Activated naive CD8-positive, alpha-beta T cell treated with anti-CD3 and anti-CD28 coated beads, Interleukin-2, amount 10 ng/mL, durations not matched to agents 7 days and 5 days (primary cell): ENCODE data around the gene RAPSN. TPM values are rescaled to one million over a fixed set of nuclear protein-coding genes. Genes with fewer than 3 reads are reported as not detected.
"Not testable (repeated sequence)": the region's sequence is repeated elsewhere in the genome, so short reads cannot be mapped to it uniquely, and the experiment has no call there.

ENCODE experiments used
- ATAC-seq: fragments of 150-1000 bp; cut with Tn5 transposase; one replicate; pipeline ENCODE4 v1.10.0; 2021; ENCODE audit warnings: low read depth, moderate library complexity
- POLR2A ChIA-PET: fragments of 350-600 bp; sonication (Branson Sonifier 250); formaldehyde crosslinking; loops from one replicate; lab custom pipeline; 2021; ENCODE audit warnings: antibody characterized with exemption; lab: Charles Lee
- DNase-seq: peaks from one replicate; pipeline ENCODE4 v3.0.0; 2021
- H3K27ac Mint-ChIP-seq: one replicate; pipeline ENCODE4 v1.8.0; 2022; ENCODE audit warnings: mild to moderate bottlenecking, mixed read lengths
- H3K27me3 Mint-ChIP-seq: one replicate; pipeline ENCODE4 v1.8.0; 2022; ENCODE audit warnings: mild to moderate bottlenecking, moderate library complexity, mixed read lengths
- H3K36me3 Mint-ChIP-seq: one replicate; pipeline ENCODE4 v1.8.0; 2021; ENCODE audit warnings: mild to moderate bottlenecking, mixed read lengths
- H3K4me1 Mint-ChIP-seq: one replicate; pipeline ENCODE4 v1.8.0; 2021; ENCODE audit warnings: mixed read lengths
- H3K4me3 Mint-ChIP-seq: one replicate; pipeline ENCODE4 v1.8.0; 2022; ENCODE audit warnings: mild to moderate bottlenecking, moderate library complexity, mixed read lengths
- H3K9me3 Mint-ChIP-seq: one replicate; pipeline ENCODE4 v1.8.0; 2021; ENCODE audit warnings: mixed read lengths
- total RNA-seq, 2 experiments: library from RNA; stranded (reverse); gene quantifications; one replicate each; pipeline ENCODE4 v1.2.3, GENCODE V29; 2021

Gene RAPSN
- total RNA-seq, 2 experiments from 2014 or later, result 0.42 to 0.91 TPM

- no peak overlapping the region for H3K27ac Mint-ChIP-seq
These were observed 29.9 kb upstream of the RAPSN start for GRCh38 chr11:47478651-47479329.

DNA sequence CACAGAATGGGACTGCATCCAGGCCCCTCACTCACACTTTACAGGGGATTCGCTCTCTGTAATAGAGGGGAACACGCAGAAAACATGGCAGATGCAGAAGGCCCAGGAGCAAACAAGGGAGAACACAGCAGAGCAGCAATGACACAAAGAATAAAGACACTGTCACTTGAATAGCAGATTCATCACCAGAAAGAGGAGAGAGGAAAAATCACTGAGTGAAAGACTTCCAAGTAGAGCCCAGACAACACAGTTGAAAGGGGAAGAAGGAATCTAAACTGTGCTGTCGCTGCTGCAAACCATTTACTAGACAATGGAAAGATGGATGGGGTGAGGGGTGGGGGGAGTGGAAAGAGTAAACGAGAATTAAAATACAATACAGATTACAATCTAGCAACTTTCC is 28.8 kb upstream of the RAPSN start:
- Mint-ChIP-seq H3K27me3 (no peaks in the 10 kb centered on the region), H3K4me3 (no peak overlapping the region), H3K27ac (no peak overlapping the region)

More at GRCh38 chr11:47478651-47479329, 29.9 kb upstream of the RAPSN start:
- H3K27me3 Mint-ChIP-seq, result no peaks in the 10 kb centered on the region
- H3K4me3 Mint-ChIP-seq, result no peak overlapping the region
- H3K36me3 Mint-ChIP-seq, result peaks cover 34% of the 10 kb centered on the region
- POLR2A ChIA-PET, result interaction anchor here (1.1 to 1.9 kb wide), 2 partner anchors 14 to 74 kb away, joined by 3 to 4 read pairs; partner anchors contain the start of gene CELF1
- ATAC-seq (no peak), DNase-seq (no peak)
- no peaks in the 10 kb centered on the region for H3K9me3 Mint-ChIP-seq
- peaks cover 2% of the 10 kb centered on the region for H3K4me1 Mint-ChIP-seq

DNA sequence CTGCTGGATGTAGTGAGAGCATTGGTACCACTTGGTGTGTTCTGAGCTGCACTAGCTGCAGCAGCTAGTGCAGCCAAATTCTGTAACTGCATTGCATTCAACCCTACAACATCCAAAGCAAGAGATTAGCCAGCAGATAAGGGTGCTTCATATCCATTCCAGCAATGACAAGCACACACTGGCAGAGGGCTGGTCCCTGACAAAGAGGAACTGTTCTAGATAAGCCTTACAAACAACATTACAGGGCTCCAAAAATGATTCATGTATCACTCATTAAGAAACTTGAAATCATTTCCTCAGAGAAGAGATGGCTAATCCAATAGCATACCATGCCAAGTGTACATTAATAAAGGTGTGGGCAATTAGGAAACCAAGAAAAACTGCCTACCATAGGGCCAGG is 28.4 kb upstream of the RAPSN start:
- Mint-ChIP-seq H3K4me3 (no peak overlapping the region), H3K27ac (no peak overlapping the region), H3K4me1 (peaks cover 2% of the 10 kb centered on the region), H3K9me3 (no peaks in the 10 kb centered on the region), H3K36me3 (peaks cover 29% of the 10 kb centered on the region), H3K27me3 (no peaks in the 10 kb centered on the region)
- ATAC-seq (no peak), DNase-seq (no peak)
- POLR2A ChIA-PET, result no interaction called here

More for the DNA sequence above, 28.8 kb upstream of the RAPSN start:
- Mint-ChIP-seq H3K4me1 (peaks cover 2% of the 10 kb centered on the region), H3K9me3 (no peaks in the 10 kb centered on the region), H3K36me3 (peaks cover 32% of the 10 kb centered on the region)
- POLR2A ChIA-PET, result interaction anchor here (1.9 kb wide), 1 partner anchor 75 kb away, joined by 4 read pairs; the partner anchor contains the start of gene CELF1
- DNase-seq (no peak), ATAC-seq (no peak)

DNA sequence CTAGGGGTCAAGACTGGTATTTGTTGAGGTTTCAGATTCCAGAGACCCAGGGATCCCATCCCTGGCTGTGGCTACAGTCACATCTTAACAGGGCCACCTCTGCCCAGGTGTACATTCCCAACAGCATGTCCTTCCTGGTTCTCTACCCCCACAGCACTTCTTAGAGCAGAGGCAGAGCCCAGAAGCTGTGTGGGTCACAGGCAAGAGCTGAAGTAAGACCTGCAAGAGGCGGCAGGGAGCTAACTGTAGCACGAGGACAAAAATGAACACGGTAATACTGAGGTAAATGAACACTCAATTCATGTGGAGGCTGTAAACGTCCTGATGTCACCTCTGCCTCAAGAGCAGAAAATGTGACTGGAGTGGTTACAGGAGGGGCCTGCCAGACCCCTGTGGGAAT is 21.7 kb upstream of the RAPSN start:
- no peaks in the 10 kb centered on the region for H3K9me3 Mint-ChIP-seq
- POLR2A ChIA-PET, result no interaction called here
- no peak for ATAC-seq
- peaks cover 1% of the 10 kb centered on the region for H3K4me1 Mint-ChIP-seq
- H3K27ac Mint-ChIP-seq, result no peak overlapping the region
- no peak overlapping the region for H3K4me3 Mint-ChIP-seq
- no peak for DNase-seq
- H3K36me3 Mint-ChIP-seq, result peaks cover 27% of the 10 kb centered on the region
- no peaks in the 10 kb centered on the region for H3K27me3 Mint-ChIP-seq

GRCh38 chr11:47469361-47470179 is 20.6 kb upstream of the RAPSN start:
- DNase-seq (no peak), ATAC-seq (no peak)
- Mint-ChIP-seq H3K9me3 (no peaks in the 10 kb centered on the region), H3K4me1 (peaks cover 1% of the 10 kb centered on the region), H3K27me3 (no peaks in the 10 kb centered on the region), H3K4me3 (no peak overlapping the region), H3K36me3 (peaks cover 23% of the 10 kb centered on the region), H3K27ac (no peak overlapping the region)
- POLR2A ChIA-PET, result interaction anchor here (0.6 kb wide), 2 partner anchors 131 to 145 kb away, joined by 3 to 4 read pairs; no protein-coding TSS in a partner anchor

DNA sequence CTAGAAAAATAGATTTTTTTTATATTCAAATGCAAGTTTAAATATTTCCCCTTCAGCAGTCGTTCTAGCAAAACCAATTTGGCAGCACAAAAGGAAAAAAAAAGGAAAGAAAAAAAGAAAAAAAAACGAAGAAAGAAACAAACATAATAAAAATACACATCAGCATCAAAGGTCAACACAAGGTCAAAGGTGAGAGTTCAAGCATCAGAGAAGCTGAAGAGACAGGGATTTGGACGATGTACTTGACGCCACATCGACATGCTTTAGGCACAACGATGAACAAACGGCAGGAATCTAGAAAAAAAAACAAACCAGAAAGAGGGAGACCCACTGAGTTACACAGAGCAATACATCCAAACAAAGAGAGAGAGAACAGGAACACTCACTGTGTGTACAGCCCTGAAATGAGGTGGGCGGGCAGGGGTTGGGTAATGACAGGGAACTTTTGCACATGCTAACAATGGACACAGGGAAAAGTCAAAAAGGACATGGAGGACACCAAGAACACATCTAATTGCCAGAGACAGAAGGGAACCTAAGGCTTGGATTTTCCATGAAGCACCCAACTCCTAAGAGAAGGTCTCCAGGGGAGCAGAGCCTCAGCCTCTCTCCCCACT is 19.8 kb upstream of the RAPSN start:
- Mint-ChIP-seq H3K36me3 (peaks cover 19% of the 10 kb centered on the region), H3K27ac (peak overlapping the region; percentile 1), H3K4me1 (peaks cover 1% of the 10 kb centered on the region), H3K4me3 (no peak overlapping the region), H3K27me3 (no peaks in the 10 kb centered on the region), H3K9me3 (no peaks in the 10 kb centered on the region)
- ATAC-seq (no peak), DNase-seq (no peak)
- POLR2A ChIA-PET, result interaction anchor here (0.6 kb wide), 1 partner anchor 132 kb away, joined by 3 read pairs; no protein-coding TSS in a partner anchor

DNA sequence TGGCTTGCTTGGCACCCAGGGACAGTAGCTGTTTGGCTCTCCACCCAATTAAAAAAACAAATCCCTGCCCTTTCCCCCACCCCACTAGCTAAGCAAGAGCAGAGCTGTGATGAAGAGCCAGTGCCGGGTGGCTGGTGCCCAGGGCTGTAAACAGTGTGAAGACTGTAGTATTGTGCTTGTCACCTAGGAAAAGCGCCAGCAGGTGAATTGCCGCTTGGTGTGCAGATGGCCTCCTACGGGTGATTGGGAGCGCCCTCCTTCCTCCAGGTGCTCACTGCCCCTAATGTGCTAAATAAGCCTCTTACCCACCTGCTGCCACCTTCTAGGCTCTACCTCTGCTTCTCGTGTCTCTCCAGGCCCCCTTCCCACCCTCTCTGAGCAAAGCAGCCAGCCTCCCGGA is 18.4 kb upstream of the RAPSN start:
- DNase-seq (no peak), ATAC-seq (no peak)
- Mint-ChIP-seq H3K9me3 (no peaks in the 10 kb centered on the region), H3K36me3 (peaks cover 15% of the 10 kb centered on the region), H3K27me3 (no peaks in the 10 kb centered on the region), H3K27ac (no peak overlapping the region), H3K4me1 (peaks cover 1% of the 10 kb centered on the region), H3K4me3 (no peak overlapping the region)
- POLR2A ChIA-PET, result no interaction called here

GRCh38 chr11:47466701-47467250 is 17.8 kb upstream of the RAPSN start:
- POLR2A ChIA-PET, result no interaction called here
- Mint-ChIP-seq H3K9me3 (no peaks in the 10 kb centered on the region), H3K27me3 (no peaks in the 10 kb centered on the region), H3K4me1 (peaks cover 1% of the 10 kb centered on the region), H3K27ac (no peak overlapping the region), H3K4me3 (no peak overlapping the region), H3K36me3 (peaks cover 15% of the 10 kb centered on the region)
- no peak for ATAC-seq
- no peak for DNase-seq

DNA sequence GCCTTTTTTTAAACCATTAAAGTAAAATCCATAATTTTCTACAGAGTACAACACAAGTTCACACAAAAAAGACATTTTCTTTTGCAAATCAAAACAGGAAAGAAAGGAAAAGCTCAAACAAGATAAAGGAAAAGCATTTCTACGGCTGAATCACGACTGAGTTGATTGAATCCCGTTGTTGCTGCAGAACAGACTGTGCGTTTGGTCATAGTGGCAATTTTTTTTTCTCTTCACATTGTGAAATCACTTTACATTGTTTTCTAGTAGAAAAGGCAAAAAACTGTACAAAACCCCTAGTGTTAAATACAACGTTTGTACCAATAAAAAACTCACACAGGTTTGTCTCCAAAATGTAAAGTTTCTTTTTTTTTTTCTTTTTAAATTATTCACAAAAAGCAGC is 17.3 kb upstream of the RAPSN start:
- H3K27me3 Mint-ChIP-seq, result no peaks in the 10 kb centered on the region
- POLR2A ChIA-PET, result no interaction called here
- H3K9me3 Mint-ChIP-seq, result no peaks in the 10 kb centered on the region
- H3K27ac Mint-ChIP-seq, result no peak overlapping the region
- H3K4me3 Mint-ChIP-seq, result no peak overlapping the region
- peaks cover 1% of the 10 kb centered on the region for H3K4me1 Mint-ChIP-seq
- DNase-seq (no peak), ATAC-seq (no peak)
- H3K36me3 Mint-ChIP-seq, result peaks cover 15% of the 10 kb centered on the region

GRCh38 chr11:47464483-47464882 is 15.5 kb upstream of the RAPSN start:
- POLR2A ChIA-PET, result no interaction called here
- H3K4me3 Mint-ChIP-seq, result no peak overlapping the region
- no peaks in the 10 kb centered on the region for H3K4me1 Mint-ChIP-seq
- ATAC-seq (no peak), DNase-seq (no peak)
- no peaks in the 10 kb centered on the region for H3K9me3 Mint-ChIP-seq
- H3K27me3 Mint-ChIP-seq, result no peaks in the 10 kb centered on the region
- peak overlapping the region; percentile 12 for H3K27ac Mint-ChIP-seq
- peaks cover 12% of the 10 kb centered on the region for H3K36me3 Mint-ChIP-seq

GRCh38 chr11:47461876-47462275 is 12.9 kb upstream of the RAPSN start:
- POLR2A ChIA-PET, result no interaction called here

DNA sequence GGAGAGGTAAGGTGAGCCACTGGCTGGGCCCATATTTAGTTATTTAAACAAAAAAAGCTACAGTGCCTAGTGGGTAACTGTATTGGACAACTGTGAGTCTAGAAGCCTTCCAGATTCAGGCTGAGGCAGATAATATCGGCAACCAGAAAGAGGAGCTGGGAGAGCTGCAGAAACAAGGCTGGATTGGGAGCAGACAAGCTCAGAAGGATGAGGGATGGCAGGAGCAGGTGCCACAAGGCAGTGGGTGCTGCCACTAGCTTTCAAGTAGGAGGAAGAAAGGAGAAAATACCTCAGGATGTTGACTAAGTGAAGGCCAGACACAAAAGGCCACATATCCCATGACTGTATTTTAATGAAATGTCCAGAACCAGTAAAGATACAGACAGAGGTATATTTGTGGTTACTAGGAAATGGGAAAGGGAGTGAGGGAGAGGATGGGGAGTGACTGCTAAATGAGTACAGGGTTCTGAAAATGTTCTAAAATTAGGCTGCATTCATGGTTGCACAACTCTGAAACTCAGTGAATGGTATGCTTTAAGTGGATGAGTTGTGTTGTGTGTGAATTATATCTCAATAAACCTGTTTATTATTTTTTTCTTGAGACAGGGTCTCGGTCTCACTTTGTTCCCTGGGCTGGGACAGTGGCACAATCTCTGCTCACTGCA is 11.8 kb upstream of the RAPSN start:
- no peak overlapping the region for H3K4me3 Mint-ChIP-seq
- no peak overlapping the region for H3K27ac Mint-ChIP-seq
- no peak for ATAC-seq
- H3K9me3 Mint-ChIP-seq, result no peaks in the 10 kb centered on the region
- no peaks in the 10 kb centered on the region for H3K4me1 Mint-ChIP-seq
- H3K27me3 Mint-ChIP-seq, result no peaks in the 10 kb centered on the region
- H3K36me3 Mint-ChIP-seq, result no peaks in the 10 kb centered on the region
- POLR2A ChIA-PET, result no interaction called here
- DNase-seq, result no peak

More at GRCh38 chr11:47461876-47462275, 12.9 kb upstream of the RAPSN start:
- ATAC-seq, result no peak
- Mint-ChIP-seq H3K36me3 (no peaks in the 10 kb centered on the region), H3K4me1 (no peaks in the 10 kb centered on the region), H3K4me3 (no peak overlapping the region), H3K9me3 (no peaks in the 10 kb centered on the region), H3K27ac (no peak overlapping the region), H3K27me3 (no peaks in the 10 kb centered on the region)
- no peak for DNase-seq

DNA sequence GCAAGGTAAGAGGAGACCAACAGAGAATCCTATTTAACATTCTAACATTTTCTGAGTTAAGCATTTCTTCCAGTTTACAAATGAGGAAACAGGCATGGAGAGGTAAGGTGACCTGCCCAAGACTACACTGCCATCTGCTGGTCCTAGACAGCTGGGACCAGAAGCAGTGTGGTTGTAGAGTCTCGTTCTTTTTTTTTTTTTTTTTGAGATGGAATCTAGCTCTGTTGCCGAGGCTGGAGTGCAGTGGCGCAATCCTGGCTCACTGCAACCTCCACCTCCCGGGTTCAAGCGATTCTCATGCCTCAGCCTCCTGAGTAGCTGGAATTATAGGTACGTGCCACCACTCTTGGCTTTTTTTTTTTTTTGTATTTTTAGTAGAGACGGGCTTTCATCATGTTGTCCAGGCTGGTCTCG is 5.3 kb upstream of the RAPSN start:
- H3K36me3 Mint-ChIP-seq, H3K9me3 Mint-ChIP-seq, H3K27ac Mint-ChIP-seq, H3K4me3 Mint-ChIP-seq, H3K27me3 Mint-ChIP-seq, H3K4me1 Mint-ChIP-seq: not testable (repeated sequence)
- POLR2A ChIA-PET, result interaction anchor here (0.6 to 1.3 kb wide), 6 partner anchors 34 to 239 kb away, joined by 3 to 5 read pairs (median 4); partner anchors contain the start of gene DDB2
- peak; percentile 98 for ATAC-seq
- DNase-seq, result peak; percentile 50
